NCI-H1092 treated with DMSO at 0.1 percent for 48 hours (cell line): ENCODE measurements around the gene GPR26.

ENCODE experiments used
- DNase-seq: peaks from one replicate; lab custom pipeline; 2025; lab: John Stamatoyannopoulos, UW

Gene GPR26

GRCh38 chr10:123666318-123667236, at the start of gene GPR26:
GPR26 (plus strand) TSS chr10:123666355; CDS start chr10:123666408, 53 bp downstream.
- DNase-seq: peak; percentile 5

- DNase-seq: no peak
Measured at GRCh38 chr10:123618224-123618623, 47.9 kb upstream of the GPR26 start.

- DNase-seq: no peak
Measured at GRCh38 chr10:123619067-123619855, 46.9 kb upstream of the GPR26 start.

- no peak for DNase-seq
Measured at GRCh38 chr10:123620621-123621020, 45.5 kb upstream of the GPR26 start.

GRCh38 chr10:123621492-123621891, 44.7 kb upstream of the GPR26 start:
- DNase-seq: no peak

- no peak for DNase-seq
Measured at GRCh38 chr10:123621916-123622315, 44.2 kb upstream of the GPR26 start.

GRCh38 chr10:123622381-123622780, 43.8 kb upstream of the GPR26 start:
- no peak for DNase-seq

- DNase-seq: no peak
Measured at GRCh38 chr10:123624086-123624485, 42.1 kb upstream of the GPR26 start.

- no peak for DNase-seq
Measured at GRCh38 chr10:123633106-123633505, 33.0 kb upstream of the GPR26 start.

GRCh38 chr10:123633636-123634035, 32.5 kb upstream of the GPR26 start:
- no peak for DNase-seq

- no peak for DNase-seq
Measured at GRCh38 chr10:123634221-123634620, 31.9 kb upstream of the GPR26 start.

GRCh38 chr10:123635131-123635530, 31.0 kb upstream of the GPR26 start:
- DNase-seq: no peak

GRCh38 chr10:123635745-123636144, 30.4 kb upstream of the GPR26 start:
- no peak for DNase-seq

- no peak for DNase-seq
Measured at GRCh38 chr10:123636598-123637325, 29.4 kb upstream of the GPR26 start.

GRCh38 chr10:123637326-123637880, 28.8 kb upstream of the GPR26 start:
- no peak for DNase-seq

- no peak for DNase-seq
Measured at GRCh38 chr10:123639131-123639530, 27.0 kb upstream of the GPR26 start.

- no peak for DNase-seq
Measured at GRCh38 chr10:123640016-123640535, 26.1 kb upstream of the GPR26 start.

- no peak for DNase-seq
Measured at GRCh38 chr10:123642293-123642692, 23.9 kb upstream of the GPR26 start.

- DNase-seq: peak; percentile 37
Measured at GRCh38 chr10:123642697-123643096, 23.5 kb upstream of the GPR26 start.

GRCh38 chr10:123643315-123643714, 22.8 kb upstream of the GPR26 start:
- DNase-seq: no peak

- DNase-seq: no peak
Measured at GRCh38 chr10:123645016-123645415, 21.1 kb upstream of the GPR26 start.

GRCh38 chr10:123645615-123646014, 20.5 kb upstream of the GPR26 start:
- no peak for DNase-seq
